Prostate gland (tissue), 2 donors: ENCODE measurements around the gene ABHD11. TPM values are rescaled to one million over a fixed set of nuclear protein-coding genes. Genes with fewer than 3 reads are reported as not detected.
"Not testable (repeated sequence)": the region's sequence is repeated elsewhere in the genome, so short reads cannot be mapped to it uniquely, and the experiment has no call there.

Experiments used
- DNase-seq: peaks from one replicate; pipeline ENCODE4 v3.0.0-alpha.2; 2019; ENCODE audit warnings: low spot score
- H3K27ac ChIP-seq, 2 donors: fragments of 200-600 bp; sonication (generic); 2 replicates each; pipeline ENCODE4 v1.5.1; 2017 to 2019
- H3K27me3 ChIP-seq: fragments of 200-600 bp; sonication (generic); replicated peaks from 2 replicates; pipeline ENCODE4 v1.5.1; 2019; ENCODE audit not compliant: insufficient read depth
- H3K36me3 ChIP-seq, 2 donors: fragments of 200-600 bp; sonication (generic); 1 replicate in 1 of 2; 2 replicates in 1 of 2; pipeline versions ENCODE4 v1.5.1 to v1.8.1; 2017 to 2019
- H3K4me1 ChIP-seq: fragments of 200-600 bp; sonication (generic); replicated peaks from 2 replicates; pipeline ENCODE4 v1.5.1; 2019
- H3K4me3 ChIP-seq, 2 donors: fragments of 200-600 bp; sonication (generic); 2 replicates each; pipeline ENCODE4 v1.5.1; 2017 to 2019
- H3K9me3 ChIP-seq: fragments of 200-600 bp; sonication (generic); 2 replicates; pipeline ENCODE4 v1.5.1; 2017
- POLR2A ChIP-seq: fragments of 450-650 bp; IDR thresholded peaks from one replicate; pipeline ENCODE4 v1.6.1; 2016; ENCODE audit warnings: antibody characterized with exemption, mild to moderate bottlenecking
- POLR2AphosphoS5 ChIP-seq: sonication (generic); formaldehyde crosslinking; IDR thresholded peaks from one replicate; pipeline ENCODE4 v1.6.1; 2017; ENCODE audit warnings: antibody characterized with exemption
- WGBS: methylation state at CpG from one replicate; pipeline ENCODE4 v1.1.5; 2018; 5-methylcytosine and 5-hydroxymethylcytosine counted together
- intact Hi-C: fragments of 100-400 bp; cut with DNase I; formaldehyde crosslinking; loops from one replicate; pipeline ENCODE4 v1.14.2; 2022
- total RNA-seq, 2 donors: library from RNA; depleted of rRNA; stranded (reverse); fragments of >200 nt; gene quantifications; one replicate each; pipeline ENCODE4 v1.1.0, GENCODE V29; 2016
- TF ChIP-seq, protein P1 (sequence below), 4 experiments: fragments of 200-600 bp in 2 of 4; fragments of 450-650 bp in 2 of 4; sonication (generic) in 2 of 4; IDR thresholded peaks; 1 replicate in 3 of 4; 2 replicates in 1 of 4; pipeline ENCODE4 v1.5.1; 2016 to 2019; ENCODE audit warnings: antibody characterized with exemption in 4 of 4, mild to moderate bottlenecking in 2 of 4, moderate library complexity in 2 of 4

The ABHD11 gene
- total RNA-seq, 2 donors from 2014 or later, result 55.2 to 87.8 TPM

DNA sequence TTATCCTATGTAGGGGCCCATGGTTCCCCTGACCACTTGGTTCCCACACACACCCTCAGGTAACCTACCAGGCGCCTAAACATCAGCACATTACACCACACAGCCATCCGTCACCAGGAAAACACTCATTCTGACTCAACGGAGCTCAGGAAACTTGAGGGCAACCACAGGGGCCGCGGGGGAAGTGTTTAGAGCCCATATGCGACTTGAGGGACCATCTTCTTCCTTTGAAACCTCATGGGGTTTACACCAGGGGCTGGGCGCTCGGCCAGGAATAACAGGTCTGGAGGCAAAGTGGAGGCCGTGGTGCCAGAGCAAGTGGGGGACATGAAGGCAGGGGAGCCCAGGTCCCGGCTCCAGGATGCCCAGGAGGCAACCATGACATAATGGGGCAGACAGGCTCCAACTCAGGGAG lies 20.6 kb downstream of the ABHD11 start:
- H3K36me3 ChIP-seq, result no peaks in the 10 kb centered on the region
- H3K27ac ChIP-seq, result no peak overlapping the region
- TF ChIP-seq, protein P1, sequence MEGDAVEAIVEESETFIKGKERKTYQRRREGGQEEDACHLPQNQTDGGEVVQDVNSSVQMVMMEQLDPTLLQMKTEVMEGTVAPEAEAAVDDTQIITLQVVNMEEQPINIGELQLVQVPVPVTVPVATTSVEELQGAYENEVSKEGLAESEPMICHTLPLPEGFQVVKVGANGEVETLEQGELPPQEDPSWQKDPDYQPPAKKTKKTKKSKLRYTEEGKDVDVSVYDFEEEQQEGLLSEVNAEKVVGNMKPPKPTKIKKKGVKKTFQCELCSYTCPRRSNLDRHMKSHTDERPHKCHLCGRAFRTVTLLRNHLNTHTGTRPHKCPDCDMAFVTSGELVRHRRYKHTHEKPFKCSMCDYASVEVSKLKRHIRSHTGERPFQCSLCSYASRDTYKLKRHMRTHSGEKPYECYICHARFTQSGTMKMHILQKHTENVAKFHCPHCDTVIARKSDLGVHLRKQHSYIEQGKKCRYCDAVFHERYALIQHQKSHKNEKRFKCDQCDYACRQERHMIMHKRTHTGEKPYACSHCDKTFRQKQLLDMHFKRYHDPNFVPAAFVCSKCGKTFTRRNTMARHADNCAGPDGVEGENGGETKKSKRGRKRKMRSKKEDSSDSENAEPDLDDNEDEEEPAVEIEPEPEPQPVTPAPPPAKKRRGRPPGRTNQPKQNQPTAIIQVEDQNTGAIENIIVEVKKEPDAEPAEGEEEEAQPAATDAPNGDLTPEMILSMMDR (IDR thresholded peaks at IDR 0.05), result no peak
- no peak for TF ChIP-seq POLR2AphosphoS5
- no peak for TF ChIP-seq POLR2A
- H3K9me3 ChIP-seq, result no peaks in the 10 kb centered on the region
- 68% methylated on average over 10 of the region's 10 CpGs for WGBS
- peaks cover 3% of the 10 kb centered on the region for H3K4me1 ChIP-seq
- intact Hi-C loops, result no loop called here
- H3K27me3 ChIP-seq, result no peaks in the 10 kb centered on the region
- H3K4me3 ChIP-seq, result no peak overlapping the region
- no peak for DNase-seq

DNA sequence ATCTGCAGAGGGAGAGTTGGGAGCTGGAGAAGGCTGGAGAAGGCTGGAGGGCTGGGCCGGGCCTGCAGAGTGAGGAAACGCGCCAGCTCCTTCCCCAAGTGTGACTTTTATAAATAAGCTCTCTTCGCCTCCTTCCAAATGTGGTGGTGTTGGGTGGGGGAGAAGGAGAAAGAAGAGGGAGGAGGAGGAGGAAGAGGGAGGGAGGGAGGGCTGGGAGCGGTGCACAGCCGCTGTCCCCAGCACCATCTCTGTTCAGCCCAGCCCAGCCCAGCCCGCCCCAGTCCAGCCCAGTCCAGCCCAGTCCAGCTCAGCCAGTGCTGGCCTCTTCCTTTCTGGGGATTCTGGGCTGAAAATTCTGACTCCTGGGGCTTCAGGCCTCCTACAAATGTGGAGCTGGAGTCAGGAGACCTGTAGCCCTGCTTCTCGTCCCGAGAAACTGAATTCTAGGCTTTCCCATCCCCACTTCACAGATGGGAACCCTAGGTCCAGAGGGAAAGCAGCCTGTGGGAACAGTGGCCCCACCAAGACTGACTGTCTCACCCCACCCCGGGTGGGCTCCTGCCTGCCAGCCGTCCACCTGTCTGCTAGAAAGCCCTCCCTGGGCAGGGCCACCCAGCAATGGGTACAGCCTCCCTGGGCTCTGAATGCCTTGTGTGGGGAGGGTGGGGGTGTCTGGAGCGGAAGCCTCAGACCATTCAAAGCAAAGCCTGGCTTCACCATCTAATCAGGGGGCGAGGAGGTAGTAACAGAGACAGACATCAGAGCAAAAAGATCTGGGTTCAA lies 21.4 kb downstream of the ABHD11 start:
- no peaks in the 10 kb centered on the region for H3K27me3 ChIP-seq
- TF ChIP-seq POLR2AphosphoS5 (no peak), POLR2A (no peak)
- TF ChIP-seq, protein P1 (IDR thresholded peaks at IDR 0.05), result no peak
- H3K4me3 ChIP-seq, result no peak overlapping the region
- peaks cover 3% of the 10 kb centered on the region for H3K4me1 ChIP-seq
- H3K27ac ChIP-seq, result no peak overlapping the region
- WGBS, result 65% methylated on average over 13 of the region's 13 CpGs
- intact Hi-C loops, result no loop called here
- DNase-seq, result no peak
- H3K36me3 ChIP-seq, result no peaks in the 10 kb centered on the region
- no peaks in the 10 kb centered on the region for H3K9me3 ChIP-seq

DNA sequence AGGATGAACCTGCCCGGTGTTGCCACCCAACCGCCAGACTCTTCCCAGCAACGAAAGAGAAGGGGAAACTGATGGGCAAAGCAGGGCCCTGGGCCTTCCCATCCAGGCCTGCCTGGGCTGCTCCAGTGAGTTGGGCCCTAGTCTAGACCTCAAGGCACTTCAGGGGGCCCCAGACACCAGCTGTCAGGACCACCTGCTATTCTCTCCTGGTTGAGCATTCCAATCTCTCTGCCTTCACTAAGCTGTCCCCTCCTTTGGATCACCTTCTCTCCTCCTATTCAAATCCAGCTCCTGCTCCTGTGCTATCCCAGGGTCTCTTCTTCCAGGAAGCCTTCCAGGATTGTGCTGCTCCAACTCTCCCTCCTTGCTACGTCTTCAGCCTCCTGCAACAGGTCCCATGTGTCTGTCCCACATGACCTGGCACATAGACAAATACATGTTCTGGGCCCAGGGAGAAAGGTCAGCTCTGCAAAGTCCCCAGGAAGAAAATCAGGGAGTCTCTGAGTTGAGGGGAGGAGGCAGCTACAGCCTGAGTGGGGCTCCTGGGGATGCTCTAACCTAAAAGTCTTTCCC lies 22.2 kb downstream of the ABHD11 start:
- 67% methylated on average over 4 of the region's 4 CpGs for WGBS
- no peaks in the 10 kb centered on the region for H3K36me3 ChIP-seq
- no peaks in the 10 kb centered on the region for H3K27me3 ChIP-seq
- no peak overlapping the region for H3K4me3 ChIP-seq
- H3K27ac ChIP-seq, result no peak overlapping the region
- no peaks in the 10 kb centered on the region for H3K9me3 ChIP-seq
- no peak for TF ChIP-seq POLR2AphosphoS5
- TF ChIP-seq POLR2A, result no peak
- DNase-seq, result no peak
- H3K4me1 ChIP-seq, result peaks cover 3% of the 10 kb centered on the region
- intact Hi-C loops, result no loop called here

DNA sequence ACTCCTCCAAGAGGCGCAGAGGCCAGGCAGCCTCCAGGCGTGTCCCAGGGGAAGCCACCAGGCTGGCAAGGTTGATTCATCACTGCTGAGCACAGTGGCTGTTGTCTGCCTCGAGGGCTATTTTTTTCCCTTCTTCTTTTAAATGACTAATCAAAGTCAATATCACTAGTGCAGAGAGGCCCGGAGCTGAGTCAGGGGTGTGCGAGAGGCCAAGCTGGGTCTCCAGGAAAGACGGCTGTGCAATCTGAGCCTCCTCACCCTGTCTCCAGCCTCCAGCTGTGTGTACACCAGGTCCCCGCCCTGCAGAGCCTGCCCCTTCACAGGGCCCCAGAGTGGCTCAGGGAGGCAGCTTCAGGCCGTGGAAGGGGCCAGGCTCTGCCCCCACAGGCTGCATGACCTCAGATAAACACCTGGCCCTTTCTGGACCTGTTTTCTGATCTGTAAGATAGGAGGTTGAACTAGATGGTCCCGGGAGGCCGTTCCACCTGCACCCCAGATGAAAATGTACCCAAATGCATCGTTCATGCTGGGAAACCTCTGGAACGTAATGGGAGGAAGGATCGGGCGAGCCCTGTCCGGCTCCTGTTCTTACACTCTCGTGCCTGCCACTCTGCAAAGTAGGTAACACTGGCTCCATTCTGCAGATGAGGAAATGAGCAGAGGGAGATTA lies 22.8 kb downstream of the ABHD11 start:
- WGBS, result 43% methylated on average over 16 of the region's 16 CpGs
- Histone ChIP-seq H3K9me3 (no peaks in the 10 kb centered on the region), H3K4me1 (peaks cover 3% of the 10 kb centered on the region), H3K36me3 (no peaks in the 10 kb centered on the region), H3K27ac (no peak overlapping the region), H3K27me3 (no peaks in the 10 kb centered on the region), H3K4me3 (no peak overlapping the region)
- intact Hi-C loops, result no loop called here
- DNase-seq, result no peak
- TF ChIP-seq POLR2AphosphoS5 (peak; percentile 22), POLR2A (peak; percentile 22)
- TF ChIP-seq, protein P1 (IDR thresholded peaks at IDR 0.05), result peak in 1 of 4 experiments; percentile 24

DNA sequence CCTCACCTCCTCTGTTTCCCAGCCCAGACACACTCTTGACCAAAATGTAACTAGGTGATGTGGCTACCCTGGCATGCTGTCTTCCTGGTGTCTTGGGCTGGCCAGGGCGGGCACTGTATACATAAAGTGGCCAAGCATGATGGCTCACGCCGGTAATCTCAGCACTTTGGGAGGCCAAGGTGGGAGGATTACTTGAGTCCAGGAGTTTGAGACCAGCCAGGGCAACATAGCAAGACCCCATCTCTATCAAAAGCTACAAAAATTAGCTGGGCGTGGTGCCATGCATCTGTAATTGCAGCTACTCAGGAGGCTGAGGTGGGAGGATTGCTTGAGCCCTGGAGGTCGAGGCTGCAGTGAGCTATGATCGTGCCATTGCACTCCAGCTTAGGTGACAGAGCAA lies 25.3 kb downstream of the ABHD11 start:
- H3K4me3 ChIP-seq, DNase-seq, H3K27me3 ChIP-seq, intact Hi-C loops, H3K4me1 ChIP-seq, H3K9me3 ChIP-seq, H3K36me3 ChIP-seq, H3K27ac ChIP-seq: not testable (repeated sequence)
- WGBS, result 90% methylated on average over 6 of the region's 6 CpGs
